H1 (cell line): ENCODE measurements around the gene UPK3BL2. TPM values are rescaled to one million over a fixed set of nuclear protein-coding genes. Genes with fewer than 3 reads are reported as not detected.
"Not testable (repeated sequence)": the region's sequence is repeated elsewhere in the genome, so short reads cannot be mapped to it uniquely, and the experiment has no call there.

ENCODE experiments used
- CTCF ChIA-PET: fragments of 300-600 bp; sonication (Branson Sonifier 250); formaldehyde crosslinking; loops from one replicate; lab custom pipeline; 2021; ENCODE audit not compliant: partially characterized antibody; lab: Charles Lee
- POLR2A ChIA-PET: fragments of 300-600 bp; sonication (Branson Sonifier 250); formaldehyde crosslinking; loops from one replicate; lab custom pipeline; 2021; ENCODE audit warnings: inconsistent platforms; ENCODE audit not compliant: partially characterized antibody; lab: Charles Lee
- DNase-seq, 2 experiments: peaks; one replicate each; pipeline versions ENCODE4 v3.0.0 to v3.0.0-alpha.2; 2010 to 2022; ENCODE audit warnings: low spot score in 2 of 2, low read depth in 1 of 2, mixed read lengths in 1 of 2
- FAIRE-seq: peaks from 2 replicates; lab custom pipeline; 2011; peaks lifted over from hg19 to GRCh38; lab: Jason Lieb, UNC
- H2AFZ ChIP-seq: 2 replicates; pipeline ENCODE4 v1.8.1; 2012; ENCODE audit warnings: low read length, inconsistent platforms
- H2AK5ac ChIP-seq: 2 replicates; pipeline ENCODE4 v1.6.1; 2013; ENCODE audit warnings: low read depth, low read length
- H2BK120ac ChIP-seq: replicated peaks from 2 replicates; pipeline ENCODE3; 2013; ENCODE audit warnings: low read depth, low read length, inconsistent platforms
- H2BK12ac ChIP-seq: 2 replicates; pipeline ENCODE4 v1.6.1; 2013; ENCODE audit warnings: low read depth, low read length
- H2BK15ac ChIP-seq: 2 replicates; pipeline ENCODE4 v1.6.1; 2013; ENCODE audit warnings: low read length
- H2BK20ac ChIP-seq: 2 replicates; pipeline ENCODE4 v1.6.1; 2013; ENCODE audit warnings: low read length
- H2BK5ac ChIP-seq: 2 replicates; pipeline ENCODE4 v1.6.1; 2013; ENCODE audit warnings: low read depth, low read length
- H3K14ac ChIP-seq: 2 replicates; pipeline ENCODE4 v1.6.1; 2013; ENCODE audit warnings: inconsistent platforms; ENCODE audit not compliant: insufficient read length
- H3K18ac ChIP-seq: 2 replicates; pipeline ENCODE4 v1.6.1; 2013; ENCODE audit warnings: low read length; ENCODE audit errors: extremely low read depth
- H3K23ac ChIP-seq: 2 replicates; pipeline ENCODE4 v1.6.1; 2013; ENCODE audit warnings: inconsistent platforms; ENCODE audit not compliant: insufficient read length
- H3K23me2 ChIP-seq: 2 replicates; pipeline ENCODE4 v1.6.1; 2013; ENCODE audit warnings: low read depth, low read length
- H3K27ac ChIP-seq: 2 replicates; pipeline ENCODE4 v1.6.1; 2011; ENCODE audit warnings: low read depth, low read length, inconsistent platforms
- H3K27me3 ChIP-seq, 4 experiments: replicated peaks in 1 of 4; 1 replicate in 1 of 4; 2 replicates in 3 of 4; pipeline versions ENCODE4 v1.6.1 to v1.8.1; 2011 to 2013; ENCODE audit warnings: low read length in 3 of 4, mild to moderate bottlenecking in 3 of 4, inconsistent platforms in 2 of 4, mixed read lengths in 2 of 4, moderate library complexity in 1 of 4; ENCODE audit not compliant: control insufficient read depth in 3 of 4, insufficient read depth in 3 of 4; ENCODE audit errors: extremely low read depth in 1 of 4
- H3K36me3 ChIP-seq, 4 experiments: 2 replicates each; pipeline versions ENCODE4 v1.6.1 to v1.8.1; 2011 to 2013; ENCODE audit warnings: mild to moderate bottlenecking in 4 of 4, low read length in 3 of 4, moderate library complexity in 2 of 4, control low read depth in 1 of 4, inconsistent platforms in 1 of 4; ENCODE audit not compliant: insufficient read depth in 4 of 4, control insufficient read depth in 2 of 4
- H3K4ac ChIP-seq: replicated peaks from 2 replicates; pipeline ENCODE3; 2013; ENCODE audit warnings: low read length, low read depth, mixed read lengths, inconsistent platforms; ENCODE audit not compliant: insufficient read length
- H3K4me1 ChIP-seq, 4 experiments: replicated peaks in 1 of 4; 1 replicate in 1 of 4; 2 replicates in 3 of 4; pipeline versions ENCODE4 v1.6.1 to v1.8.1; 2011 to 2013; ENCODE audit warnings: low read length in 3 of 4, inconsistent platforms in 2 of 4, mixed read lengths in 1 of 4; ENCODE audit not compliant: insufficient read depth in 4 of 4, control insufficient read depth in 3 of 4
- H3K4me2 ChIP-seq, 2 experiments: 2 replicates each; pipeline versions ENCODE4 v1.6.1 to v1.8.1; 2011 to 2013; ENCODE audit warnings: low read depth in 2 of 2, low read length in 2 of 2, control low read depth in 1 of 2, inconsistent platforms in 1 of 2, mild to moderate bottlenecking in 1 of 2; ENCODE audit not compliant: insufficient read depth in 1 of 2
- H3K4me3 ChIP-seq, 4 experiments: fragments of 200-600, 300-600 bp in 1 of 4; sonication (generic), shearing (Covaris generic), sonication (Bioruptor Twin) in 1 of 4; 2 replicates each; pipeline versions ENCODE4 v1.5.1 to v1.8.1; 2011 to 2016; ENCODE audit warnings: low read length in 4 of 4, low read depth in 3 of 4, control low read depth in 2 of 4, inconsistent platforms in 2 of 4, mild to moderate bottlenecking in 2 of 4, mixed read lengths in 1 of 4, moderate library complexity in 1 of 4; ENCODE audit not compliant: insufficient read depth in 2 of 4; ENCODE audit errors: extremely low read depth in 1 of 4
- H3K56ac ChIP-seq: replicated peaks from 2 replicates; pipeline ENCODE3; 2013; ENCODE audit warnings: low read depth, mild to moderate bottlenecking, mixed read lengths, low read length, inconsistent platforms; ENCODE audit not compliant: insufficient read length
- H3K79me1 ChIP-seq: 2 replicates; pipeline ENCODE4 v1.6.1; 2013; ENCODE audit warnings: low read depth, low read length, control low read depth
- H3K79me2 ChIP-seq, 2 experiments: 2 replicates each; pipeline versions ENCODE4 v1.6.1 to v1.8.1; 2012 to 2013; ENCODE audit warnings: low read length in 2 of 2, mild to moderate bottlenecking in 2 of 2, inconsistent platforms in 1 of 2; ENCODE audit not compliant: insufficient read depth in 2 of 2, control insufficient read depth in 1 of 2
- H3K9ac ChIP-seq, 4 experiments: replicated peaks in 1 of 4; 1 replicate in 1 of 4; 2 replicates in 3 of 4; pipeline versions ENCODE4 v1.6.1 to v1.8.1; 2011 to 2013; ENCODE audit warnings: low read depth in 3 of 4, low read length in 3 of 4, control low read depth in 2 of 4, mild to moderate bottlenecking in 2 of 4, moderate library complexity in 2 of 4, inconsistent platforms in 1 of 4; ENCODE audit errors: extremely low read depth in 1 of 4
- H3K9me3 ChIP-seq, 2 experiments: 2 replicates each; pipeline versions ENCODE4 v1.6.1 to v1.8.1; 2012 to 2013; ENCODE audit warnings: mild to moderate bottlenecking in 2 of 2, moderate library complexity in 2 of 2, control low read depth in 1 of 2, inconsistent platforms in 1 of 2, low read depth in 1 of 2, low read length in 1 of 2, mixed read lengths in 1 of 2; ENCODE audit not compliant: insufficient read depth in 2 of 2
- H4K20me1 ChIP-seq, 2 experiments: replicated peaks in 1 of 2; 2 replicates each; pipeline versions ENCODE3 to v1.8.1; 2011 to 2013; ENCODE audit warnings: inconsistent platforms in 2 of 2, low read length in 2 of 2, mild to moderate bottlenecking in 1 of 2; ENCODE audit not compliant: insufficient read depth in 2 of 2, control insufficient read depth in 1 of 2
- H4K5ac ChIP-seq: 2 replicates; pipeline ENCODE4 v1.6.1; 2013; ENCODE audit warnings: low read length, low read depth, mixed read lengths, inconsistent platforms; ENCODE audit not compliant: insufficient read length
- H4K8ac ChIP-seq: 2 replicates; pipeline ENCODE4 v1.8.0; 2013; ENCODE audit warnings: mild to moderate bottlenecking, moderate library complexity, low read length, inconsistent platforms; ENCODE audit not compliant: insufficient read depth; ENCODE audit errors: extremely low read depth
- H4K91ac ChIP-seq: replicated peaks from 2 replicates; pipeline ENCODE3; 2013; ENCODE audit warnings: low read length, mixed read lengths, inconsistent platforms; ENCODE audit not compliant: insufficient read length
- WGBS, 2 experiments: shearing (Covaris generic) in 1 of 2; methylation state at CpG; one replicate each; pipeline versions ENCODE4 v1.1.6 to v1.1.7; 2013 to 2015; ENCODE audit warnings: low lambda C conversion rate in 2 of 2, mixed read lengths in 2 of 2, inconsistent platforms in 1 of 2, low coverage in 1 of 2, missing lambda C conversion rate in 1 of 2; ENCODE audit not compliant: insufficient replicate concordance in 2 of 2, insufficient coverage in 1 of 2, insufficient read length in 1 of 2; ENCODE audit errors: extremely low coverage in 1 of 2, missing lambda C conversion rate in 1 of 2; 5-methylcytosine and 5-hydroxymethylcytosine counted together
- polyA plus RNA-seq, 7 experiments: library from polyadenylated mRNA; depleted of rRNA in 3 of 7; stranded (reverse) in 5 of 7; unstranded in 2 of 7; fragments of >200 nt in 5 of 7; fragments of 200-250 nt in 2 of 7; gene quantifications; 1 replicate in 5 of 7; 2 replicates in 1 of 7; 4 replicates in 1 of 7; pipeline versions ENCODE4 v1.2.1 to v1.2.3, GENCODE V29; 2011 to 2013; ENCODE audit warnings: missing spikeins in 2 of 7, mixed read lengths in 2 of 7
- total RNA-seq: library from RNA; stranded (reverse); fragmentation: NEBNext Ultra II Directional; extraction: Animal tissue kit (Norgen Biotek cat#: 25700); gene quantifications from 2 replicates; pipeline ENCODE4 v1.2.1, GENCODE V29; 2021

UPK3BL2 gene
- total and polyA plus RNA-seq, 2 of the 8 experiments (the other 6 are each of a cell fraction or from before 2014, with no cell fraction given), result 12.4 to 22.6 TPM

- H3K23ac ChIP-seq, H2BK15ac ChIP-seq, CTCF ChIA-PET, H2BK12ac ChIP-seq, H3K14ac ChIP-seq, POLR2A ChIA-PET, H4K91ac ChIP-seq, H3K4ac ChIP-seq, H3K36me3 ChIP-seq, H3K9me3 ChIP-seq, H4K20me1 ChIP-seq, H3K27ac ChIP-seq, H3K4me3 ChIP-seq, H2BK120ac ChIP-seq, FAIRE-seq, H3K79me2 ChIP-seq, H2AFZ ChIP-seq, H3K56ac ChIP-seq, H3K9ac ChIP-seq, H3K23me2 ChIP-seq, H2AK5ac ChIP-seq, H4K8ac ChIP-seq, H2BK20ac ChIP-seq, H3K79me1 ChIP-seq, H4K5ac ChIP-seq, H3K18ac ChIP-seq, H3K27me3 ChIP-seq, H3K4me1 ChIP-seq, H3K4me2 ChIP-seq, H2BK5ac ChIP-seq: not testable (repeated sequence)
- peak in 1 of 2 experiments; percentile 54 for DNase-seq
- 86% methylated on average over 5 of the region's 5 CpGs; no CpG with 5 or more reads in 1 of the 2 experiments for WGBS, 2 experiments
Measured at GRCh38 chr7:102578486-102578885, 35.0 kb upstream of the UPK3BL2 start.
